GM21717 (cell line): ENCODE results near the gene MYO9B.

Experiments used
- ATAC-seq: cut with Tn5 transposase; IDR thresholded peaks from one replicate; pipeline ENCODE4 v1.9.1; 2021; ENCODE audit warnings: mild to moderate bottlenecking, moderate library complexity; ENCODE audit not compliant: unreplicated experiment

The MYO9B gene

DNA sequence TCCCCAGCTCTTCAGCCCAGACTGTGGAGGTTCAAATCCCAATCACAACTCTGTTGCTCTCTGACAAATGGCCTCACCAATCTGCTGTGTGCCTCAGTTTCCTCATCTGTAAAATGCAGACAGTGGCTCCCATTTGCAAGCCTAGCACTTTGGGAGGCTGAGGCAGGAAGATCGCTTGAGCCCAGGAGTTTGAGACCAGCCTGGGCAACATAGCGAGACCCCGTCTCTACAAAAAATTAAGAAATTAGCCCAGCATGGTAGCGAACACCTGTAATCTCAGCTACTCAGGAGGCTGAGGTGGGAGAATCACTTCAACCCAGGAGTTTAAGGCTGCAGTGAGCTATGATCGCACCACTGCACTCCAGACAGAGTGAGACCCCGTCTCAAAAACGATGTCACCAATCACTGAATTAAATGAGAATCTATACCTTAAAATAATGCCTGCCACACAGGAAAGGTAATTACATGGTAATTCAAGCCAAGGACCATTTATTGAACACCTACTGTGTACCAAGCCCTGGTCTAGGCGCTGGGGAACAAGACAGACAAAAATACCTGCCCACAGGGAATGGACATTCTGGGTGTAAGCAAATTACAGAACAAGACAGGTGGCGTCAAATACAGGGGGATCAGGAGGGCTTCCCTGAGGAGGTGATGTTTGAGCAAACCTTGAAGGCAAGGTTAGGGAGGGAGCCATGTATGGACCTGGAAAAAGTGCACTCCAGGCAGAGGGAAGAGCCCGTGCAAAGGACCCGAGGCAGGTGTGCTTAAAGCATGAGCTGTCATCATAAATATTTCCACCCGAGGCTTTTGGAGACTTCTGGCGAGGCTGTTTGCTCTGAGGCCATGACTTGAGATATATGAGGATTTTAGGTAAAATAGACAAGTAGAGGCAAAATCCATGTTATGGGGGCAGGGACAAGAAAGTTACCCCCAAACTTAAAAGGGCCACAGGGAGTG lies 162.4 kb downstream of the MYO9B start:
- ATAC-seq: no peak

DNA sequence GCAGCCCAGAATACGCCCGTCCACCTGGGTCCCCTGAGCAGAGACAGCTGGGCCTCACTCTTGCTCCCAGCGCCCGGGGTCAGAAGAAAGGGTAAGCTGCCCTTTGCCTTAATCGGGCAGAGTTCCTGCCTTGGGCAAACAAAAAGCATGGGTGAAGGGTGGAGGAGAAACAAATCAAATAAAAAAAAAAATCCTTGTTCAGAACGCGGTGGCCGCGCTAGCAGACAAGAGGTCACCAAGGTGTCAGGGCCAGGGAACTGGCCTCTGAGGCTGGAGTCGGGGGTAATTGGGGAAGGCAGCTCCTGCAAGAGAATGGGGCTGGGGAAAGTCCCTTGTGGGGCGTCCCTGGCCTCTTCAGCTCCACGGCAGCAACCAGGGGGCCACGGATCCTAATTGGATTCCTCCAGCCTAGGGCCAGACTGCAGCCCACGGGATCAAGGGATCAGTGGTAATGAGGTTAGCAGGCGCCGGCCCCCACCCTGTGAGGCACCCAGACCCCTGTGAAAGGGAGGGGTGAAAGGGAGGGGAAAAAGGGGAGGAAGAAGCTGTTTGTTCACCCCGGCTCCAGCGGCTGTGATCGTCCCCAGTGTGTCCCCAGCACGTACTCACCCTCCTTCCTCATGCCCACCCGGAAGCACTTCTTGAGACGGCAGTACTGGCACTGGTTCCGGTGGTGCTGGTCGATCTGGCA lies 164.6 kb downstream of the MYO9B start:
- no peak for ATAC-seq

DNA sequence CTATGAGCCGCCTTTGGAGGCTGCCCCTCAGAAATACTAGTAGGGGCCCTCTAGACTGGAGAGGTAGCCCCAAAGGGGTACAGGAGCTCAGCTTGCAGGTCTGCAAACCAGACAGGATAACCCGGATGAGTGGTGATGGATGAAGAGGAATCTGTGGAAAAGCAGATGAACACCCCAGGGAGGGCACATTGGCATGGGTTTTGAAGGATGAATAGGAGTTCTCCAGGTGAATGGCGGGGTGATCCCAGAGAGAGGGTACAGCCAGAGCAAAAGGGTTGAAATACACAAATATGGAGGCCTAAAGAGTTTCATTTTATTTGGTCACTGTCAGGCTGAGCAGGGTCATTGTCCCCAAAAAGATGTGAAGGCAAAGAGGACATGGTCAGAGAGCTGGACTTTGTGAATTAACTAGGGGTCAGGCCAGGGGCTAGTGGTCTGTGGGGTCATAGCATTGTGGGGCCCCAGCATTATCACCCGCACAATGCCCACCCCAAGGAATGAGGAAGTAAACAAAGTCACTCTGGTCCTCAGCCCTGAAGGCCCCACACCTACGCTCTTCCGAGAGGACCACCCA lies 165.3 kb downstream of the MYO9B start:
- ATAC-seq: no peak

DNA sequence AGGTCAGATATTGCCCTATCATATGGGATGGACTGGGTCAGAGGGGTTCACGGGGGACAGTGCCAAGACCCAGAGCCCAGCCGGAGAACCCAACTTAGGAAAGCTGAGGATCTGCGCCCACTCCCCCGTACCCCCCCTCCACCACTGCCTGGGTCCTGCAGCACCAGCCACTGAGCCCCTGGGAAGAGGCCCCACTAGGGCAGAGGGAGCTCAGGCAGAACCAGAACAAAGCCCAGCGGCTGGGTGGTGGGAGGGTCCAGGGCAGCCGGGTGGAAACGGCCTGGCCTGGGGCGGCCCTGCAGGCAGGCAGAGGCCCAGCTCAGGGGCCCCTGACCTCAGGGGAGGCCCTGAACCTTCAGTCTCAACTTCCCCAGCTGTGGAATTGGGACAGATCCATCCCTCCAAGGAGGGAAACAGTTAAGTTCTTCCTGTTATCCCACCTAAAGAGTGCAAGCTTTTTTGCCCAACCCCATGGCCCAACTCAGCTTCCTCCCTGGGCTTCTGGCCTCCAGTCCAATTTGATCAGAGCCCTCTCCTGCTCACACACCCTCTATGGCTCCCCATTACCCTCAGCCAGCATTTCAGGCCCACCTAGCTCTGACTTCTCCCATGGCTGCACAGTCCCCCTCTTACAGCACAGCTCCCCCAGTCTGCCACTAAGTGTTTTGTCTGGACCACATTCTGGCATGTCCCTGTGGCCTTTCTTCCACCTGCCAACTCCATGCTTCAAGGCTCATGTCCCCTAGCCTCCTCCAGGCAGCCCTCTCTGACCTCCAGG lies 167.0 kb downstream of the MYO9B start:
- ATAC-seq: no peak

DNA sequence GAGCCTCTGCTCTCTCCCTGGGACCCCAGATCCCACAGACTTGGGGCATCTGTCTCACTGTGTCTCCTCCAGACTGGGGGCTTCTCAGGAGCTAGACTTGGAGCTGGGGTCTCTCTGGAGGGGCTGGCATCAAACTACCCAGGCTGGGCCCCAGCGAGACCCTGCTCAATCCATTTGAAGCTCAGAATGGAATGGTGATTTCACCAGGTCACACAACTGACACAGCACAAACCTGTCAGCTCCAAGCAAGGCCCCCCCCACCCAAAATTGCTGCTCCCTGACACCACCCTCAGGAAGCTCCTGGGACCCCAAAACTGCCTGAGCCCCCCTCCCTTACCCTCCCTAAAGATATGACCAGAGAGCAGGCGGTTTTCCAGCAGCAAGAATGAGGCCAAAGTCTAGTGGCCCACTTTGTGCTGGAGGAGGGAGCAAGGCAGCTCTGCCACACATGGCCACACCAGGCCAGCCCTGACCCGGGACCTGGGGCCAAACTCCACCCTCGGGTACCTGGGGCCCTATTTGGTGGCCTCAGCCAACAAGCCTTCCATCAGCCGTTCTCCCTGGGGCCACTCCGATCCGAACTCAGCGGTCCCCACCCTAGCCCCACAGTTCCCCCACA lies 167.7 kb downstream of the MYO9B start:
- ATAC-seq: no peak

DNA sequence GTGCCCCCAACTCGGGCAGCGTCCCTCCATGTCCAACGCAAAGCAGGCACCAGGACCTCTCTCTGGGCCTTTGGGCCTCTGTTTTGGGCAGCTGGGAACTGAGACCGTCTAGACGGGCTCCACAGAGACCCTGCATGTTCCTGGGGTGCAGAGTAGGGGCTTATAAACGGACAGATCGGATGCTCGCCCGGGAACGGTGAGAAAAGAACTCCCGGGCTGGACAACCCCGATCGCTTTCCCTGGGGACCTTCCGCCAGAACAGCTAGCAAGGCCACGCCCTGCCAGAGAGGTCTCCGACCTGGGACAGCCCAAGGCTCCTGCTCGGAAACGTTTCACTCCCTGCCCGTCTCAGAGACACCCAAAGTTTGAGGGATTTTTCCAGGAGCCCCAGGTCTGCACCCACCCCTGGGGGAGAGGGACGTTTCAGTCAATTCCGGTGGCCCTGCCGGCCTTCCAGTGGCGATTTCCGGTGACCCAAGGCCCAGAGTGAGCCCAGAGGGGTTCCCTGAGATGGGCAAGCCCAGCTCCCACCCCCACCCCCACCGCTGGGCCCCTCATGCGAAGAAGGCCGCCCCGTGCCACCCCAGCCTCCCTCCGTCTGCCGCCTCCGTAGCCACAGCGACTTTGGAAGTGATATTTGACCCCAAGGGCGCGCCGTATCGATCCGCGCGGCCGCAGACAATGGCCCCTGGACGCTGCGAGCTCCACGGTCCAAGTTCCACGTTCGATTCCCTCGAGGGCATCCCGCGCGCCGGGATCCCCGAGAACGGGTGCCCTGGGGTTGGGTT lies 168.4 kb downstream of the MYO9B start:
- ATAC-seq: no peak

DNA sequence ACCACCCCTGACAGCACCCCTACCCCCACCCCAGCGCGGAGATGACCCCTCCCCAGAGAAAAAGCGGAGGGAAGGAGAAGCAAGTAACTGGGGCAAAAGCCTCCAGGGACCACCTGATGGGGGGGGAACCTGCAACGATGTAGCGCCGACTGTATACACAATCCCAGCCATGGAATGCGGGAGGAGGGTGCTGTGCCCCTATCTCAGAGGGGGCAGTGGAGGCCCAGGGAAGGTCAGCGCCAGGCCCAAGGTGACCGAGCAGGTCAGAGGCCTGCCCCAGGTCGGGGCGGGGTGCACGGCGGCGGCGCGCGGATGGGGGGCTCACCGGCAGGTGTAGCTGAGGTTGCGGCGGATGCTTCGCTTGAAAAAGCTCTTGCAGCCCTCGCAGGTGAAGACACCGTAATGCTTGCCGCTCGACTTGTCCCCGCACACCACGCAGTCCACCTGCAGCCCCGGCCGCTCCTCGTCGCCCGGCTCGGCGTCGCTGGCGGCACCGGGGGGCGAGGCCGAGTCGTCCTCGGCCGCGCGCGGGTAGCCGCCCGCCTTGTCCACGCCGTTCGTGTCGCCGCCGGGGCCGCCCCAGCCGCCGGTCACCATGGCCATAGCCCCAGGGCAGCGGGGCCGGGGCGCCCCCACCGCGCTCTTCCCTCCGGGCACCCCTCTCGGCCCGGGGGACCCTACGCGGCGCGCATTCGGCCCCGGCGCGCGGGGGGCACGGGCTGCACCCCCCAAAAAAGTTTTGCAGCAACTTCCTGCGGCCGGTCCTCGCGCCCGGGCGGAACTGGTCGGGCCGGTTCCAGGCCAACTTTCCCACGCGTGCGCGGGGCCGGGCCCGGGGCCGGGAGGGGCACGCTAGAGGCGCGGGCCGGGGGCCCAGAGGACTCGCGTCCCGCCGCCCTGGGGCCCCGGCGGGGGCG lies 169.3 kb downstream of the MYO9B start:
- no peak for ATAC-seq

DNA sequence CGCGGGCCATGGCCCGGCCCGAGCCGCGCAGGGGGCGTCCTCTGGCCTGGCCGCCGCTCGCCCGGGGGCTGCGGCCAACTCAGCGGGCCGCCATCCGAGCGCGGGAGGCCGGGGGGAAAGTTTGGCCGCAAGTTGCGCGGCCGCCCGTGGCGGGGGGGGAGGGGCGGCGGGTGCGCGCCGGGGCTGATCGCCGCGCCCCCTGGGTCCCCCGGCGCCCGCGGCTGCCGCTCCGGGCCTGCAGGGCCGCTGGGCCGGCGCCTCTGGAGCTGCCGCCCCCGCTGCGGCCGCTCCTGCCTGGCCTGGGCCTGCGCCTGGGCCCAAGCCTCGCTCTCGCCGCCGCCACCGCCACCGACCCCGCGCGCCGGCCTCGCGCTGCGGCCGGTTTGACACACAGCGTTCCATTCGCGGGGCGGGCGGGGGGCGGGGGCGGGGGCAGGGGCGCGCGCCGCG lies 170.0 kb downstream of the MYO9B start, which contains the start of gene NR2F6:
Gene NR2F6, minus strand, starts transcription at position 385 of the 450 bp plus-strand sequence. CDS start 699 bp downstream, outside the sequence.
- no peak for ATAC-seq

DNA sequence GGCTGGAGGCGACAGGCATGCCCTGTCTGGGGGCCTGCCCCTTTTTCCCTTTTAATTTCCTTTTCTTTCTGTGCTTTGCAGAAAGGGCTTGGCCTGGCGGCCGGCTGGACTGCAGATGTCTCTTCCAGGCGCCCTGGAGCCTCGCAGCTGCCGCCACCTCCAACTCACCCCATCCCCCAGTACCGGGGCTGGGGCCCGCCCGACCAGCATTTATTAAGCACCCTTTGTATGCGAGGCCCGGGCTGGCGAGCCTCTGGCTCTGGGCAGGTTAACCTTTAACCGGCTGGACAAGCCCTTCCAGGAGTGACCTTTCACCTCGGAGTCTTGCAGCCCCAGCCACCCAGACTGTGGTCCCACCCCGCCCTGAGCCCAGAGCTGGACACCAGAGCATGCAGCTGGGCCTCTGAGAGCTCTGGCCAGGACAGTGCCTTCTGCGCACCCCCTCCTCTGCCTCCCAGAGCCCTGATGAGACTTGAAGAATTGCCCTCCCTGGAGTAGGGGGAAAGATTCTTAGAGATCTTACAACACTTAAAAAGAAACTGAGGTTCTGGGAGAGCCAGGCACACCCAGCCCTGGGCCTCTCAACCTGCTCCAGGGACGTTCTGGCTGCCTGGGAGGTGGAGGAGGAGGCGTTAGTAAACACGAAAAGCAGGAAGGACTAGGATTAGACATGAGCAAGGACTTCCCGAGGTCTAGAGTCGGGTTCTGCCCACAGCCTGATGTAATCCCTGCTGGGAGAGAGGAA lies 171.3 kb downstream of the MYO9B start:
- no peak for ATAC-seq

DNA sequence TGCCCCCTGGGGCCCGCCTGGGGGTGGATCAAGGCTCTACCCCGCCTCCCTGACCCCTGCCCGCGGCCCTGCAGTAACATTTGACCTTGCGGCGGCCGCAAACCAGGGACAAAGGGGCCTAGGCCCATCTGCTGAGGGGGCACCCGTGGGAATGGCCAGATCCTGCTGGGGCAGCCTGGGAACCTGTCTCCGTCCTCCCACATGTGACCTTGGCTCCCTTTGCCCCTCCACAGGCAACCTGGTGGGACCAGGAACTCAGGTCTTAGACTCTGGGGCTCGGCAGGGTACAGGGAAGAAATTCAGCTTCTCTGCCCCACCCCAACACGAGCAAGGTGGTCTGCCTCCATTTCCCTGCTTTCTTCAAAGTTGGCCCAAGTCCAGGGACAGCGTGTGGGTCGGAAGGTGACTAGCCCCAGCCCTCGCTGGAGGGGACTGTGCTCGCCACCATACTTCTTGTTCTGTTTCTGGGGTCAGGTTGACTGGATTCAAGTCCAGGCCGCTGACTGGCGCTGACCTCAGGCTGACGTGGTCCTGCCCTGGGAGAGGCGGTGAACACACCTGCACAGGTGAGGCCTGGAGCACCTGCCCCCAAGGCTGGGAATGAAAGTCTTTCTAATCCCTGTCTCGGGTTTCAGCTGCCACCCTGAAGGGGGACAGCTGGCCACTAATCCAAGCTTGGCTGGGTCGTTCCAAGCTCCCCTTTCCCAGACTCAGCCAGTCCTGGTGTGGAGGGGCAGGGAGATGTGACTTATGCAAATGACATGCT lies 172.6 kb downstream of the MYO9B start:
- no peak for ATAC-seq

DNA sequence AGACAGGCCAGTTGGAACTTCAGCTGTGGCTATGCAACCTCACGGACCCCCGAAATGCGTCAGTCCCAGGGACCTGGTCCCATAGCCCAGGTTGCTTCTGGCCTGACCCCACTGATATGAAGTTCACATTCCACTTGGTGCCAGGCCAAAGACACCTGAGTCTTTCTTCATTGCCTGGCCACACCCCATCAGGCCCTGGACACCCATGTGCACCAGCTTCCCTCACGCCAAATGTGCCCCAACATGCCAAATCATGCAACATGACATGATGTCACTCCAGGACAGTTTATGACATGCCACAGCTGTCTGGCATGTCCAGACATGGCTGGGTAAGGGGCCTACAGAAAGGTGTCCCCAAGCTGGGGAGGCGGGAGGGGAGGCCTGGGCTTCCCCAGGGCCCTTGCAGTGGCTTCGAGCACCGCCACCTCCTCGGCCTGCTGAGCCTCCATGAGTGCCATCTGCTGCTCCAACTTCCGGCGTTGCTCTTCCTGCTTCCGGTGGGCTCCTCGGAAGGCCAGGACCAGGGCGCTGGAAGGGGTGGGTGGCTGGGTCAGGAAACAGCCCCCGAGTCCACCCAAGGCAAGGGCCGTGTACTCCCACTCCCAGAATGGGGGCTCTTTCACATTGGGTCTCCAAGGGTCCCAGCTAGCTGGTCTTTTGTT lies 174.4 kb downstream of the MYO9B start:
- ATAC-seq: no peak

DNA sequence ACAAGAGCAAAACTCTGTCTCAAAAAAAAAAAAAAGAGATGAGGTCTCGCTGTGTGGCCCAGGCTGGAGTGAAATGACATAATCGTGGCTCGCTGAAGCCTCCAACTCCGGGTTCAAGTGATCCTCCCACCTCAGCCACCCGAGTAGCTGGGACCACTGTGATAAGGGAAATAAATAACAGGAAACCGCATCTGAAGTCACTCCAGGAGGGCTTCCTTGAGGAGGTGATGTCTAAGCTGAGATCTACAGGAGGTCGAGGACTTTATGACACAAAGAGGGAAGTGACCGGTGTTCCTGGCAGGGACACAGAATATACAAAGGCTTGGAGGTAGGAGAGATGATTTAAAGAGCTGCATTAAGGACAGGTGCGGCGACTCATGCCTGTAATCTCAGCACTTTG lies 179.1 kb downstream of the MYO9B start:
- ATAC-seq: no peak

DNA sequence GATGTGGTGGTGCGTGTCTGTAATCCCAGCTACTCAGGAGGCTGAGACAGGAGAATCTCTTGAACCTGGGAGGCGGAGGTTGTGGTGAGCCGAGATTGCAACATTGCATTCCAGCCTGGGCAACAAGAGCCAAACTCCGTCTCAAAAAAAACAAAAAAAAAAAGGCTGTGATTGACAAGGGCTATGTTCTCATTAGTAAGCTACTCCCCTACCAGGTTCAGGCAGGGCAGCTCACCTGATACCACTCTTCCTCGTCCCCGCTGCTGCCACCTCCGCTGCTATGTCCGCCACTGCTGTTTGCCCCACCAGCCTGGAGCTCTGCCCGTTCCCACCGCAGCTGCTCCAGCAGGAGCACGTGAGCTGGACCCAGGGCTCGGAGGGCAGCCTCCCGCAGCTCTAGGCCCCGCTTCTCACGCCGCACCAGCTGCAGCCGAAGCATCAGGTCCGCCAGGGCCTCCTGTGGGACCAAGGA lies 179.6 kb downstream of the MYO9B start:
- ATAC-seq: no peak

DNA sequence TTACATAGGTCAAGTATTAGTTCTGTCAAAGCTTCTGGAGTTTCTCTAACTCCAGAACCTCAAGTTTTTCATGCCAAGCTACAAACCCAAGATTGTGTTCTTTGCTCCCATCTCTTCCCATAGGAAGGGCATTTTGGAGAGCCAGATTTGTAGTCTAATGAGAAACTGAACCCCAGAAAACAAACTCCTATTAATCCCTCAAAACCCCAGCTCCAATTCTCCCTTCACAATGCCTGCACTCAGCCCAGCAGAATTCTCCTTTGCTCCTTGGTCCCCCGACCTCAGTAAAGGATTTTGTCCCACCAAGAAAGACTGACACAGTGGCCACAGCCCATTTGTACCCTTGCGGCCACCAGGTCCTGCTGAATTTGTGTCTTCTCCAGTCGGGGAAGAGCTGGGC lies 180.6 kb downstream of the MYO9B start:
- ATAC-seq: no peak

DNA sequence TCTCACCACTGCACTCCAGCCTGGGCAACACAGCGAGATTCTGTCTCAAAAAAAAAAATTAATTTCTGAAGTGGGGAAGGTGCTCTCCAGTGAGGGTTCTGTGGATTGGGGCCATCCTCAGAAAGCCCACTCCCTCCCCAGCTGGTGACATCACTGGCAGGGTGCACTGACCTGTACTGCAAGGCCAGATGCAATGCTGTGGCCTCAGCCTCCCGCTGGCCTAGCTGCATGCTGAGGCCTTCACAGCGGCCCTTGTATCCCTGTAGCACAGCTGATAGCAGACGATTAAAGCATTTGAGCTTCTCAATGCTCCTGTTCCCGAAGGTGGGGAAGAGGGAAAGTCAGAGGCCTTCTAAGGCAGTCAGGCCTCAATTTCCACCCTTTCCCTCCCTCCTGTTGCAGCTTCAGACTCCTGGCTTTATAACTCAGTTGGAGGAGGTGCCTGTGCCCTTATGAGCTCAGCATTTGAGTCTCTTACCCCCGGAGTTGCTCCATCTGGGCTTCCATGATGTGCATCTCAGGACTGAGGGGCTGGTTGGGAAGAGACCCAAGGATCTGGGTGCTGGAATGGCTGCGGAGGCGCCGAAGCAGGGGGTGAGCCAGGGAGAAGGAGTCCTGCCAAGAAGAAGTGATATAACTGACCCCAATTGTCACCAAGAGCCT lies 183.7 kb downstream of the MYO9B start:
- no peak for ATAC-seq

DNA sequence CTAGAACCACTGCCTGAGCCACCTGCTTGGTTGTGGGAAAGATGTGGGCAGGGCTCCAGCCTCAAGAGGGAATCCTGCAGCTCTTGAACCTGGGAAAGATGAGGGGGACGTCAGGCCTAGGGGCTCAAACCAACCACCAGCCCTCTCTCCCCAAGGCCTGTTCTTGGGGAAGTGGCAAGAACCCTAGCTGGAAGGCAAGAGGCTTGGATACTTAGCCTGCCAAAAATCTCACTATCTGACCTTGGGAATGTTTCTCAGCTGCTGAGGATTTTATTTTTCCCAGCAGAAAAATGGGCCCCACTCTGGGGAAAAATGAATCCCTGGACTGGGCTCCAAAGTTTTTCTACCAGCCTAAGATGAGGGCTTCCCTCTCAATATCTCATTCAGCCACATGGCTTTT lies 184.4 kb downstream of the MYO9B start:
- ATAC-seq: no peak
